ENCODE results near the gene GALNT5.

GRCh38 chr2:157329524-157329923, 72.0 kb downstream of the GALNT5 start:
- no peak for TF ChIP-seq POLR2A (IDR thresholded peaks at IDR 0.05; ENCODE audit: extremely low read depth, insufficient read length)
- TF ChIP-seq, protein P1, sequence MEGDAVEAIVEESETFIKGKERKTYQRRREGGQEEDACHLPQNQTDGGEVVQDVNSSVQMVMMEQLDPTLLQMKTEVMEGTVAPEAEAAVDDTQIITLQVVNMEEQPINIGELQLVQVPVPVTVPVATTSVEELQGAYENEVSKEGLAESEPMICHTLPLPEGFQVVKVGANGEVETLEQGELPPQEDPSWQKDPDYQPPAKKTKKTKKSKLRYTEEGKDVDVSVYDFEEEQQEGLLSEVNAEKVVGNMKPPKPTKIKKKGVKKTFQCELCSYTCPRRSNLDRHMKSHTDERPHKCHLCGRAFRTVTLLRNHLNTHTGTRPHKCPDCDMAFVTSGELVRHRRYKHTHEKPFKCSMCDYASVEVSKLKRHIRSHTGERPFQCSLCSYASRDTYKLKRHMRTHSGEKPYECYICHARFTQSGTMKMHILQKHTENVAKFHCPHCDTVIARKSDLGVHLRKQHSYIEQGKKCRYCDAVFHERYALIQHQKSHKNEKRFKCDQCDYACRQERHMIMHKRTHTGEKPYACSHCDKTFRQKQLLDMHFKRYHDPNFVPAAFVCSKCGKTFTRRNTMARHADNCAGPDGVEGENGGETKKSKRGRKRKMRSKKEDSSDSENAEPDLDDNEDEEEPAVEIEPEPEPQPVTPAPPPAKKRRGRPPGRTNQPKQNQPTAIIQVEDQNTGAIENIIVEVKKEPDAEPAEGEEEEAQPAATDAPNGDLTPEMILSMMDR (IDR thresholded peaks at IDR 0.05; ENCODE audit: low read depth, low read length) = no peak
- no peak for TF ChIP-seq MYC (IDR thresholded peaks at IDR 0.05; ENCODE audit: low read depth, low read length)

Measured in NB4 (cell line).